Upper lobe of left lung (tissue), 6 donors: ENCODE data around the gene NUP93. TPM values are rescaled to one million over a fixed set of nuclear protein-coding genes. Genes with fewer than 3 reads are reported as not detected.
A peak's percentile ranks its signal among the peaks of the same experiment; 100 is the strongest.

Experiments used
- ATAC-seq, 2 donors: fragments of 200-7000 bp; cut with Tn5 transposase; one replicate each; pipeline ENCODE4 v1.9.1; 2022; ENCODE audit warnings: mild to moderate bottlenecking in 2 of 2, moderate library complexity in 2 of 2; ENCODE audit not compliant: low FRiP score in 2 of 2
- DNase-seq, 2 donors: peaks; one replicate each; pipeline ENCODE4 v3.0.0-alpha.2; 2019 to 2020
- H3K27ac ChIP-seq, 4 donors: fragments of 200-600 bp; sonication (generic); one replicate each; pipeline ENCODE4 v1.5.1; 2016 to 2019
- H3K27me3 ChIP-seq, 4 donors: fragments of 200-600 bp; sonication (generic); one replicate each; pipeline ENCODE4 v1.5.1; 2017 to 2019
- H3K36me3 ChIP-seq, 4 donors: fragments of 200-600 bp; sonication (generic); one replicate each; pipeline ENCODE4 v1.5.1; 2016 to 2019
- H3K4me1 ChIP-seq, 4 donors: fragments of 200-600 bp; sonication (generic); one replicate each; pipeline ENCODE4 v1.5.1; 2018 to 2019
- H3K4me3 ChIP-seq, 4 donors: fragments of 200-600 bp; sonication (generic); one replicate each; pipeline ENCODE4 v1.5.1; 2017 to 2019; ENCODE audit warnings: mild to moderate bottlenecking in 2 of 4, moderate library complexity in 1 of 4
- H3K9me3 ChIP-seq, 4 donors: fragments of 200-600 bp; sonication (generic); one replicate each; pipeline ENCODE4 v1.5.1; 2018 to 2019
- CTCF ChIP-seq, 6 experiments: fragments of 450-650 bp in 4 of 6; fragments of 200-600 bp in 2 of 6; sonication (generic) in 2 of 6; IDR thresholded peaks; one replicate each; pipeline ENCODE4 v1.5.1; 2016 to 2019; ENCODE audit warnings: antibody characterized with exemption in 6 of 6
- EP300 ChIP-seq, 4 donors: sonication (generic); formaldehyde crosslinking; IDR thresholded peaks; one replicate each; pipeline ENCODE4 v1.5.1; 2017; ENCODE audit warnings: antibody characterized with exemption in 4 of 4, control low read depth in 2 of 4
- POLR2A ChIP-seq, 4 donors: fragments of 450-650 bp; IDR thresholded peaks; one replicate each; pipeline ENCODE4 v1.5.1; 2016 to 2017; ENCODE audit warnings: antibody characterized with exemption in 4 of 4, mild to moderate bottlenecking in 2 of 4
- POLR2AphosphoS5 ChIP-seq, 2 donors: sonication (generic); formaldehyde crosslinking; IDR thresholded peaks; one replicate each; pipeline ENCODE4 v1.5.1; 2017; ENCODE audit warnings: antibody characterized with exemption in 2 of 2
- WGBS, 2 donors: methylation state at CpG; one replicate each; pipeline ENCODE4 v1.1.5; 2017 to 2018; 5-methylcytosine and 5-hydroxymethylcytosine counted together
- total RNA-seq, 6 donors: library from RNA; depleted of rRNA in 4 of 6; stranded (reverse); fragments of >200 nt in 4 of 6; gene quantifications; one replicate each; pipeline versions ENCODE4 v1.1.0 to v1.2.1, GENCODE V29; 2016 to 2021
- donor health status: DM: no; HTN: no; CAD: no; lungs with moderate emphysema.
- donor health status: DM: no; HTN: yes; CAD: no; lungs with severe emphysema.

NUP93 gene
- total RNA-seq, 6 donors from 2014 or later: 30.9 to 57.3 (median 45.3) TPM

DNA sequence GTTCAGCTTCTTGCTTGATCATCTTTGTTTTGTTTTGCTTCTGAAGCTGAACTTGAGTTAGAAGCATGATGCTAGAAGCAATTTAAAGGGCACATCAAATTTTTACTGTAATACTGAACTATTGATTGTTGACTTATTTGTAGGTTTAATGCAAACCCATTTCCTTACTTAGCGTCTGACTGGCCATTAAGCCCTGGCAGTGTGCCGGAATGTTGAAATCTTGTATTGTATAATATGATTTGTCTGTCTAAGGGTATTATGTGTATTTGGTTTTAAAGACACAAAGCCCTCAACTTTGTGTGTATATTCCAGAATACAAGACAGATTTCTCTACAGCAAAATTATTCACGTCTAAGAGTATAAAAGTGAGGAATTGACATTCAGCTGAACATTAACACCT is 39.7 kb downstream of the NUP93 start:
- H3K27me3 ChIP-seq: no peaks in the 10 kb centered on the region
- H3K36me3 ChIP-seq: no peaks in the 10 kb centered on the region
- 40 to 58% methylated on average over 3 of the region's 3 CpGs for WGBS, 2 donors
- H3K4me3 ChIP-seq: no peak overlapping the region
- no peak overlapping the region for H3K27ac ChIP-seq
- peak in 1 of 2 donors; percentile 35 for DNase-seq
- ATAC-seq: no peak
- no peak for TF ChIP-seq POLR2AphosphoS5 (IDR thresholded peaks at IDR 0.05)
- TF ChIP-seq EP300 (IDR thresholded peaks at IDR 0.05): no peak
- no peak for TF ChIP-seq CTCF (IDR thresholded peaks at IDR 0.05)
- no peak for TF ChIP-seq POLR2A (IDR thresholded peaks at IDR 0.05)
- H3K4me1 ChIP-seq: peaks cover 20 to 36% (median 27%) of the 10 kb centered on the region in 4 donors
- no peaks in the 10 kb centered on the region for H3K9me3 ChIP-seq

DNA sequence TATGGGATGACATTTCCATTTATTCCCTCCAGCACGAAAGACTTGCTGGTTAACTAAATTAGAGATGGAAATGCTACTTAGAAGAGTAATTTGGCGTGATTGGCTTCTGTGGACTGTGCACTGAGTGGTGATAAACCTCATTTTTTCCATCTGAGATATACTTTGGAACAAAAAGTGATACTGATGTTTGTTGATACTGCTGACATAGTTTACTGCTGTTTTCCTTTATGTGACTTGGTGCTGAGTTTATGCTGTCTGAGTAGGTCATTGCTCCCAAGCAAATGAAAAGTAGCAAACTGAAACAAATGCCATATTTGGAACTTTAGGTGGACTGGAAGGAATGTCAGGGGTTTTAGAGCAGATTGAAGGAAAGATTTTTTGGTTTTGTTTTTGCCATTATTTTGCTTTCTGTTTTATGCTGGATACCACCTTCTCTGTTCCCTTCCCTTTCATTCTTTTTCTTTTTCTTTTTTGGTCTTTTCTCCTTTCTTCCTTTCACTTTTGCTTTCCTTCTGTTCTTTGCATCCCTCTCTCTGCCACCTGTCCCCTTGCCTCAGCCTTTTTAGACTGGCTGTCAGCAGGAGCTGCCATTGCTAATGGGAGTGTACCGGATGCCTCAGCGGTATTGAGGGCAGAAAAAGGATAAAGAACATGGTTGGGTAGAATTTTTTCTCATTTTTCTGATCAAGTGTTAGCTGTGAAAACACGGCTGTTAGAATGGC is 41.8 kb downstream of the NUP93 start:
- TF ChIP-seq POLR2AphosphoS5 (IDR thresholded peaks at IDR 0.05) (no peak), POLR2A (IDR thresholded peaks at IDR 0.05) (no peak), EP300 (IDR thresholded peaks at IDR 0.05) (no peak), CTCF (IDR thresholded peaks at IDR 0.05) (no peak)
- Histone ChIP-seq H3K4me1 (peaks cover 30 to 41% (median 33%) of the 10 kb centered on the region in 4 donors), H3K27me3 (no peaks in the 10 kb centered on the region), H3K36me3 (no peaks in the 10 kb centered on the region), H3K4me3 (no peak overlapping the region), H3K27ac (no peak overlapping the region), H3K9me3 (no peaks in the 10 kb centered on the region)
- ATAC-seq: no peak
- no peak for DNase-seq
- 88 to 93% methylated on average over 5 of the region's 5 CpGs for WGBS, 2 donors

DNA sequence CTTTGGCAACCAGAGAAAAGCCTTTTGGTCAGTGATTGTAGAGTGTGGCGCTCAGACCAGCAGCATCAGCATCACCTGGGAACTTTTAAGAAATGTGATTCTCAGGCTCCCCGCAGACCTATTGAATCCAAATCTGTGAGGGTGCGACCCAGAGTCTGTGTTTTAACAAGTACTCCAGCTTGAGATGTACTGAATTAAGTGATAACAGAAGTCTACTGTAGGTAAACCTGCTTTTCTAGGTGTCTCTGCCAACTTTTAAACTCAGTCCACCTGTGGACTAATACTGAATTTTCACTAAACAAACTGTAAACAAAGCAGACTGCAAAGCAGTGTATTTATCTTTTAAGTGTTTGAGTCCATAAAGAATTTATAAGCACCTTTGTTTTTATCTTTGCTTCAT is 43.6 kb downstream of the NUP93 start:
- Histone ChIP-seq H3K4me1 (peaks cover 34 to 40% (median 36%) of the 10 kb centered on the region in 4 donors), H3K27ac (no peak overlapping the region), H3K9me3 (no peaks in the 10 kb centered on the region), H3K27me3 (no peaks in the 10 kb centered on the region), H3K36me3 (no peaks in the 10 kb centered on the region), H3K4me3 (no peak overlapping the region)
- DNase-seq: no peak
- WGBS, 2 donors: 69 to 87% methylated on average over 3 of the region's 3 CpGs
- no peak for ATAC-seq
- TF ChIP-seq POLR2A (IDR thresholded peaks at IDR 0.05) (no peak), CTCF (IDR thresholded peaks at IDR 0.05) (no peak), POLR2AphosphoS5 (IDR thresholded peaks at IDR 0.05) (no peak), EP300 (IDR thresholded peaks at IDR 0.05) (no peak)

DNA sequence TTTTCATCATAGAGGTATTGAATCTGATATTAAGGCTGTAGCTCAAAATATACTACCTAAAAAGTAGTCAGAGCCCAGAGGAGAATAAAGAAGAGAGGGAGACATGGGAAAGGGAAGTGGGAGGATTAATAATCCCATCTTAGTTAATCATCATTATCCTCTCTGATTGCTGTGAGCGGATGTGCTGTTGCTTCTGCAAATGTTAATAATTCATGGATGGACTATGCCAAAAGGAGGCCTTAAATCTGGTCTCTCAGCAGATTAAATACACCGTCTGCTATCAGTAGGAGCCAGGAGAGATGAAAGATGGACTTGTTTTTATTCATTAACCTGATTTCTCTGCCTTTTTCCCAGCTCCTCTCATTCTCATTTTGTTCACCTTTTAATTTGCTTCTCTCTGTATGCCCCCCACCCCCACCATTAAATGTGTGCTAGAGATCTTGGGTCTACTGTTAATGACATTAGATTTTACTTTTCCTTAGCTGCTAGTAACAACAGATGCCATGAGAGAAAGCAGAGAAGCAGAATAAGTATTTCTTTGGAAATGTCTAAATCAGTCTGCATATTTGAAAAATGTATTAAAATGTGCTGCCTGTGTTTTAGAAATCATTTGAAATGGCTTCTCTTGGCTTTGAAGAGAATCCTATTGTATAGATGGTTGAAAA is 44.2 kb downstream of the NUP93 start:
- 88 to 89% methylated on average over 2 of the region's 2 CpGs for WGBS, 2 donors
- Histone ChIP-seq H3K4me1 (peaks cover 31 to 36% (median 34%) of the 10 kb centered on the region in 4 donors), H3K9me3 (no peaks in the 10 kb centered on the region), H3K27ac (no peak overlapping the region), H3K4me3 (no peak overlapping the region), H3K27me3 (no peaks in the 10 kb centered on the region), H3K36me3 (no peaks in the 10 kb centered on the region)
- no peak for DNase-seq
- TF ChIP-seq CTCF (IDR thresholded peaks at IDR 0.05): no peak
- TF ChIP-seq EP300 (IDR thresholded peaks at IDR 0.05): no peak
- no peak for TF ChIP-seq POLR2AphosphoS5 (IDR thresholded peaks at IDR 0.05)
- no peak for TF ChIP-seq POLR2A (IDR thresholded peaks at IDR 0.05)
- no peak for ATAC-seq
